ENCODE results near the gene MAMDC2.

DNA sequence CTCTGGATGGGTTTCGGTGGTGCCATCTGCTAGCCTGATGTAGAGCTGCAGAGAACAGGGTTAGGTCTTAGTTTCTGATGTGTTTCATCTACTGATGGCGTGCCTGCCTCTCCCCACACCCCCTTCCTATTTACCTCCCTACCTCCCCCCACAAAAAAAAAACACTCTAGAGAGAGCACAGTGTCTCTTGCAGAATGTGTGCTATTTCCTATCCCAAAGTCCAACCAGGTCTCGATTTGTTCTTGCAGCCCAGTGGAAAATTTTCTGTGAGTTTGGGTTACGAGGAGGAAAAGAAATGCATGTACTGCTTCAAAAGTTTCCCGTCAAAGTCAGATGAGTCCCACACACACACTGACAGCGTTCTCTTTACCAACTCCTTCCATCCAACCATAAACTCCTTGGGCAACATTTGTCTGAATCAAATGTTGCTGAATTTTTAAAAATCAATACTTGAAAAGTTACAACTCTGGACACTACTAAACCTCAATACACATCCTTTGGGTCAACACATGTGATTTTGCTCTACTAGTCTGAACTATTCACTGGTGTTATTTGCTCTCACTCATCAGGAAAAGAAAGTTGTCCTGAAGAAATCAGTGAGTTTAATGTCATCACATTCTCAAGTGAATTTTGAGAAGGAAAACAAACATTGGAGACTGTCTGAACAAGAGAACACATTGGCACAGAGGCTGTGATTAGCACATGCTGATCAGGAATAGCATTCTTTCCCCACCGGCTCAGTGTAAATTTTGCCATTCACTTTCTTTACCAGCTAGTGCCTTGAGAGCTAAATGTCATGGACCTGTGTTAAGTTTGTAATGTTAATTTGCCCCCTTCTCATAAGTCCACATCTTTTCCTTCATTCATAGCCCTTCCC, 84.1 kb downstream of the MAMDC2 start:
- TF ChIP-seq, protein P1, sequence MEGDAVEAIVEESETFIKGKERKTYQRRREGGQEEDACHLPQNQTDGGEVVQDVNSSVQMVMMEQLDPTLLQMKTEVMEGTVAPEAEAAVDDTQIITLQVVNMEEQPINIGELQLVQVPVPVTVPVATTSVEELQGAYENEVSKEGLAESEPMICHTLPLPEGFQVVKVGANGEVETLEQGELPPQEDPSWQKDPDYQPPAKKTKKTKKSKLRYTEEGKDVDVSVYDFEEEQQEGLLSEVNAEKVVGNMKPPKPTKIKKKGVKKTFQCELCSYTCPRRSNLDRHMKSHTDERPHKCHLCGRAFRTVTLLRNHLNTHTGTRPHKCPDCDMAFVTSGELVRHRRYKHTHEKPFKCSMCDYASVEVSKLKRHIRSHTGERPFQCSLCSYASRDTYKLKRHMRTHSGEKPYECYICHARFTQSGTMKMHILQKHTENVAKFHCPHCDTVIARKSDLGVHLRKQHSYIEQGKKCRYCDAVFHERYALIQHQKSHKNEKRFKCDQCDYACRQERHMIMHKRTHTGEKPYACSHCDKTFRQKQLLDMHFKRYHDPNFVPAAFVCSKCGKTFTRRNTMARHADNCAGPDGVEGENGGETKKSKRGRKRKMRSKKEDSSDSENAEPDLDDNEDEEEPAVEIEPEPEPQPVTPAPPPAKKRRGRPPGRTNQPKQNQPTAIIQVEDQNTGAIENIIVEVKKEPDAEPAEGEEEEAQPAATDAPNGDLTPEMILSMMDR (IDR thresholded peaks at IDR 0.05) = no peak
- TF ChIP-seq POLR2A (IDR thresholded peaks at IDR 0.05) = no peak
- TF ChIP-seq EP300 (IDR thresholded peaks at IDR 0.05) = no peak

All from ovary (tissue), 3 donors.